Activated naive CD4-positive, alpha-beta T cell treated with anti-CD3 and anti-CD28 coated beads, Interleukin-2, amount 10 ng/mL, durations not matched to agents 7 days and 5 days (primary cell): ENCODE results near the gene PPP1R1C.

Experiments used
- CTCF ChIA-PET: fragments of 350-600 bp; sonication (Branson Sonifier 250); formaldehyde crosslinking; loops from one replicate; lab custom pipeline; 2021; ENCODE audit warnings: antibody characterized with exemption; lab: Charles Lee
- DNase-seq: peaks from one replicate; pipeline ENCODE4 v3.0.0-alpha.2; 2020
- H3K27ac Mint-ChIP-seq: one replicate; pipeline ENCODE4 v1.8.0; 2021; ENCODE audit warnings: mild to moderate bottlenecking, moderate library complexity, mixed read lengths
- H3K27me3 Mint-ChIP-seq: one replicate; pipeline ENCODE4 v1.8.0; 2021; ENCODE audit warnings: mild to moderate bottlenecking, mixed read lengths
- H3K36me3 Mint-ChIP-seq: one replicate; pipeline ENCODE4 v1.8.0; 2021; ENCODE audit warnings: mixed read lengths
- H3K4me1 Mint-ChIP-seq: one replicate; pipeline ENCODE4 v1.8.0; 2021; ENCODE audit warnings: mixed read lengths
- H3K4me3 Mint-ChIP-seq: one replicate; pipeline ENCODE4 v1.8.0; 2021; ENCODE audit warnings: mild to moderate bottlenecking, moderate library complexity, mixed read lengths
- H3K9me3 Mint-ChIP-seq: one replicate; pipeline ENCODE4 v1.8.0; 2021; ENCODE audit warnings: mixed read lengths

PPP1R1C gene

DNA sequence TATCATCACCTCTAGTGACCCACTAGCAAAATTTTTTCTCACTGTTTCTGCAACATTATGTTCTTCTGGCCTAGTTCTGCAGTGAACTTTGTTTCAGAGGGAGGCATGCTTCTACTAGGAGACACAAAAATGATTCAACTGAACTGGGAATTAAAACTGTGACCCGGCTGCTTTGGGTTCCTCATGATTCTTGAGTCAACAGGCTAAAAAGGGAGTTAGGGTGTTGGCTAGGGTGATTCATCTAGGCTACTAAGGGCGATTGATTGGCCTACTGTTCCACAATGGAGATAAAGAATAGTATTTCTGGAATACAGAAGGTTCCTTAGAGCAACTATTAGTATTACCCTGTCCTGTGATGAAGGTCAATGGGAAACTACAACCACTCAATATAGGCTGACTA, 179.5 kb downstream of the PPP1R1C start:
- no peaks in the 10 kb centered on the region for H3K9me3 Mint-ChIP-seq
- no peak overlapping the region for H3K4me3 Mint-ChIP-seq
- H3K4me1 Mint-ChIP-seq, result no peaks in the 10 kb centered on the region
- no peak overlapping the region for H3K27ac Mint-ChIP-seq
- CTCF ChIA-PET, result no interaction called here
- no peaks in the 10 kb centered on the region for H3K27me3 Mint-ChIP-seq
- no peaks in the 10 kb centered on the region for H3K36me3 Mint-ChIP-seq
- DNase-seq, result no peak

DNA sequence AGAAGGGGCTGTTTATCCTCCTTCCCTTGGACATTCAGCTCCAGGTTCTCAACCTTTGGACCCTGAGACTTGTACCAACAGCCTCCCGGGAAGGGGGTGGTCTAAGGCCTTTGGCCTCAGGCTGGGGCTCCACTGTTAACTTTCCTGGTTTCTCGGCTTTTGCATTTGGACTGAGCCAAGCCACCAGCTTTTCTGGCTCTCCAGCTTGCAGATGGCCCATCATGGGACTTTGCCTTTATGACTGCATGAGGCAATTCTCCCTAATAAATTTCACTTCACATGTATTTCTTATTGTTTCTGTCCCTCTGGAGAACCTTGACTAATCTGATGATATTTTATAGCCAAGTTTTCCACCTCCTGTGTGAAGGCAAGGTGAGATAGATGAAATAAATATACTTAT, 180.8 kb downstream of the PPP1R1C start:
- no peaks in the 10 kb centered on the region for H3K4me1 Mint-ChIP-seq
- no peak overlapping the region for H3K4me3 Mint-ChIP-seq
- no peaks in the 10 kb centered on the region for H3K36me3 Mint-ChIP-seq
- DNase-seq, result no peak
- no peaks in the 10 kb centered on the region for H3K9me3 Mint-ChIP-seq
- CTCF ChIA-PET, result no interaction called here
- no peaks in the 10 kb centered on the region for H3K27me3 Mint-ChIP-seq
- H3K27ac Mint-ChIP-seq, result no peak overlapping the region

DNA sequence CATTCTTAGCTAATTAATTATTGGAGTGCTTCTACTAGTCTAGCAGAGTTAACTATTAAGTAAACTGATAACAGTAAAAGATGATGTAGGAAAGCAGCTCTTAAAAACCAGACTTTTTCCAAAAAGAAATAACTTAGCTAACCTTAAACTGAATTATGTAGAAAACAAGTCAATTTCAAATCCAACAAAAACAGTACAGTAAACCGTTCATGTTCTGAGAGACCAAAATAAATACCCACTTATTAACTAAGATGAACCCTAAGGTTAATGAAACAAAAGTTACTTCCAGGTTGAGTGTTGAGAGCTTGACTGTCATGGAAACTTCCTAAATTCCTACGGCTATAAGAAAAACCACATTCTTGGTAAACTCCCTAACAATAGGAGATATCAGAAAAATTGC, 181.2 kb downstream of the PPP1R1C start:
- Mint-ChIP-seq H3K9me3 (no peaks in the 10 kb centered on the region), H3K4me3 (no peak overlapping the region), H3K36me3 (no peaks in the 10 kb centered on the region), H3K27me3 (no peaks in the 10 kb centered on the region), H3K4me1 (no peaks in the 10 kb centered on the region), H3K27ac (no peak overlapping the region)
- no peak for DNase-seq
- CTCF ChIA-PET, result no interaction called here
